A549 (cell line): ENCODE data around the gene TMEM168. TPM values are rescaled to one million over a fixed set of nuclear protein-coding genes. Genes with fewer than 3 reads are reported as not detected.
A peak's percentile ranks its signal among the peaks of the same experiment; 100 is the strongest.
"Not testable (repeated sequence)": the region's sequence is repeated elsewhere in the genome, so short reads cannot be mapped to it uniquely, and the experiment has no call there.

Experiments used
- ATAC-seq, 2 experiments: fragments of 200-7000 bp in 1 of 2; fragments of >200 bp in 1 of 2; cut with Nextera tagmentation in 1 of 2; cut with Tn5 transposase in 1 of 2; 3 replicates each; pipeline versions ENCODE4 v1.8.0 to v1.9.1; 2018 to 2020; ENCODE audit warnings: mild to moderate bottlenecking in 1 of 2, moderate library complexity in 1 of 2
- CTCF ChIA-PET: fragments of 300-600 bp; sonication (Branson Sonifier 250); formaldehyde crosslinking; extraction: SDS; loops from one replicate; lab custom pipeline; 2021; ENCODE audit warnings: antibody characterized with exemption, inconsistent platforms; lab: Yijun Ruan, JAX
- POLR2A ChIA-PET: fragments of 350-600 bp; formaldehyde crosslinking; extraction: SDS; loops from one replicate; lab custom pipeline; 2021; ENCODE audit warnings: antibody characterized with exemption, inconsistent platforms; lab: Yijun Ruan, JAX
- DNase-seq, 2 experiments: peaks; one replicate each; pipeline versions ENCODE4 v3.0.0 to v3.0.0-alpha.2; 2011 to 2016; ENCODE audit warnings: low read depth in 1 of 2, low spot score in 1 of 2
- FAIRE-seq: peaks from 2 replicates; lab custom pipeline; 2011; peaks lifted over from hg19 to GRCh38; lab: Jason Lieb, UNC
- H3K27ac ChIP-seq, 2 experiments: fragments of >200 bp; sonication (Bioruptor Twin); formaldehyde crosslinking; 3 replicates each; pipeline ENCODE4 v1.5.1; 2016 to 2017
- H3K4me1 ChIP-seq: fragments of >200 bp; sonication (Bioruptor Twin); formaldehyde crosslinking; 3 replicates; pipeline ENCODE4 v1.6.1; 2016
- H3K4me2 ChIP-seq: fragments of >200 bp; sonication (Bioruptor Twin); formaldehyde crosslinking; 3 replicates; pipeline ENCODE4 v1.6.1; 2016
- H3K4me3 ChIP-seq: fragments of >200 bp; sonication (Bioruptor Twin); formaldehyde crosslinking; 3 replicates; pipeline ENCODE4 v1.5.1; 2016
- H3K9me3 ChIP-seq: fragments of >200 bp; sonication (Bioruptor Twin); formaldehyde crosslinking; 3 replicates; pipeline ENCODE4 v1.6.1; 2016
- CBX2 ChIP-seq: fragments of 200-600 bp; sonication (generic); IDR thresholded peaks from 2 replicates; pipeline ENCODE4 v1.6.1; 2016; ENCODE audit warnings: low read depth, mild to moderate bottlenecking, borderline replicate concordance
- CEBPB ChIP-seq, 2 experiments: fragments of >200 bp in 1 of 2; sonication (Bioruptor Twin) in 1 of 2; formaldehyde crosslinking in 1 of 2; IDR thresholded peaks; 2 replicates each; pipeline ENCODE4 v1.6.1; 2012 to 2016
- CHD2 ChIP-seq: fragments of 150-350 bp; IDR thresholded peaks from 2 replicates; pipeline ENCODE4 v1.6.1; 2014; ENCODE audit warnings: low read length; ENCODE audit not compliant: partially characterized antibody
- CHD4 ChIP-seq: fragments of 200-600 bp; sonication (generic); IDR thresholded peaks from 2 replicates; pipeline ENCODE4 v1.6.1; 2016; ENCODE audit warnings: antibody characterized with exemption, mild to moderate bottlenecking, borderline replicate concordance
- EHMT2 ChIP-seq: fragments of 200-600 bp; sonication (generic); IDR thresholded peaks from 2 replicates; pipeline ENCODE4 v1.6.1; 2016; ENCODE audit warnings: antibody characterized with exemption, low read depth, mild to moderate bottlenecking, moderate library complexity
- EP300 ChIP-seq, 2 experiments: fragments of >200 bp; sonication (Bioruptor Twin); formaldehyde crosslinking; IDR thresholded peaks; 2 replicates in 1 of 2; 3 replicates in 1 of 2; pipeline ENCODE4 v1.6.1; 2016 to 2017
- ESRRA ChIP-seq: fragments of 150-350 bp; IDR thresholded peaks from 2 replicates; pipeline ENCODE4 v1.6.1; 2014; ENCODE audit warnings: mild to moderate bottlenecking, low read length, borderline replicate concordance
- FOSB ChIP-seq: fragments of 250-450 bp; sonication (Bioruptor Pico); IDR thresholded peaks from 2 replicates; pipeline ENCODE4 v1.5.0; 2020; ENCODE audit warnings: mild to moderate bottlenecking, moderate library complexity
- FOXS1 ChIP-seq: fragments of 250-450 bp; sonication (Bioruptor Pico); IDR thresholded peaks from 2 replicates; pipeline ENCODE4 v1.5.0; 2020; ENCODE audit warnings: mild to moderate bottlenecking, moderate library complexity
- GATA3 ChIP-seq: IDR thresholded peaks from 2 replicates; pipeline ENCODE4 v1.6.1; 2012; ENCODE audit warnings: borderline replicate concordance
- HDAC2 ChIP-seq: fragments of 200-600 bp; sonication (generic); IDR thresholded peaks from 2 replicates; pipeline ENCODE4 v1.6.1; 2016
- HOXB13 ChIP-seq: fragments of 250-450 bp; sonication (Bioruptor Pico); IDR thresholded peaks from 2 replicates; pipeline ENCODE4 v1.5.0; 2020; ENCODE audit warnings: low read depth, mild to moderate bottlenecking, moderate library complexity
- HOXB5 ChIP-seq: fragments of 250-450 bp; sonication (Bioruptor Pico); IDR thresholded peaks from 2 replicates; pipeline ENCODE4 v1.5.0; 2020; ENCODE audit warnings: mild to moderate bottlenecking, moderate library complexity
- JUN ChIP-seq, 2 experiments: fragments of >200 bp; sonication (Bioruptor Twin); formaldehyde crosslinking; IDR thresholded peaks; 2 replicates in 1 of 2; 3 replicates in 1 of 2; pipeline ENCODE4 v1.6.1; 2016 to 2017
- JUNB ChIP-seq: fragments of >200 bp; sonication (Bioruptor Twin); formaldehyde crosslinking; IDR thresholded peaks from 2 replicates; pipeline ENCODE4 v1.6.1; 2016
- KDM5A ChIP-seq: fragments of 200-600 bp; sonication (generic); IDR thresholded peaks from 2 replicates; pipeline ENCODE4 v1.6.1; 2016; ENCODE audit warnings: antibody characterized with exemption, mild to moderate bottlenecking
- MAFK ChIP-seq: fragments of 450-650 bp; IDR thresholded peaks from 2 replicates; pipeline ENCODE4 v1.6.1; 2014; ENCODE audit not compliant: partially characterized antibody
- MYC ChIP-seq: IDR thresholded peaks from 2 replicates; pipeline ENCODE4 v1.6.1; 2012; ENCODE audit warnings: mild to moderate bottlenecking, inconsistent platforms, low read length, improper control_type of control experiment, borderline replicate concordance
- NFE2L2 ChIP-seq: fragments of 150-350 bp; conservative IDR thresholded peaks from 2 replicates; pipeline ENCODE4 v1.6.1; 2014; ENCODE audit warnings: low read length
- NR3C1 ChIP-seq: fragments of >200 bp; sonication (Bioruptor Twin); formaldehyde crosslinking; IDR thresholded peaks from 3 replicates; pipeline ENCODE4 v1.6.1; 2017
- PHF8 ChIP-seq: fragments of 200-600 bp; sonication (generic); IDR thresholded peaks from 2 replicates; pipeline ENCODE4 v1.6.1; 2016; ENCODE audit warnings: low read depth, mild to moderate bottlenecking, antibody characterized with exemption, moderate library complexity, borderline replicate concordance
- POLR2A ChIP-seq: IDR thresholded peaks from 2 replicates; pipeline ENCODE4 v1.6.1; 2012; ENCODE audit warnings: mild to moderate bottlenecking, low read length
- POLR2AphosphoS2 ChIP-seq: conservative IDR thresholded peaks from 2 replicates; pipeline ENCODE4 v1.6.1; 2012; ENCODE audit warnings: low read length, improper control_type of control experiment, inconsistent platforms
- SMC3 ChIP-seq: fragments of >200 bp; sonication (Bioruptor Twin); formaldehyde crosslinking; IDR thresholded peaks from 3 replicates; pipeline ENCODE4 v1.6.1; 2018; ENCODE audit warnings: inconsistent platforms
- TP53 ChIP-seq: fragments of 250-450 bp; sonication (Bioruptor Pico); IDR thresholded peaks from 2 replicates; pipeline ENCODE4 v1.5.0; 2021; ENCODE audit warnings: mild to moderate bottlenecking, moderate library complexity
- ZC3H11A ChIP-seq: fragments of 450-650 bp; IDR thresholded peaks from 2 replicates; pipeline ENCODE4 v1.6.1; 2014; ENCODE audit warnings: antibody characterized with exemption, mild to moderate bottlenecking
- ZNF302 ChIP-seq: fragments of 250-450 bp; sonication (Bioruptor Pico); IDR thresholded peaks from 2 replicates; pipeline ENCODE4 v1.9.0; 2021; ENCODE audit warnings: inconsistent platforms, mild to moderate bottlenecking, moderate library complexity
- WGBS: methylation state at CpG from one replicate; pipeline ENCODE4 v1.1.6; 2017; ENCODE audit errors: missing lambda C conversion rate; 5-methylcytosine and 5-hydroxymethylcytosine counted together
- polyA minus RNA-seq: library from RNA; depleted of rRNA, polyadenylated mRNA; stranded (reverse); fragments of >200 nt; gene quantifications from 2 replicates; pipeline ENCODE4 v1.2.3, GENCODE V29; 2011; rRNA and poly(A)+ RNA removed
- polyA plus RNA-seq, 4 experiments: library from polyadenylated mRNA; depleted of rRNA in 3 of 4; stranded (reverse); fragments of >200 nt; fragmentation: RNase III in 1 of 4; extraction: RNeasy Plus Mini Kit Qiagen cat#74134 plus additional on column Dnase treatment in 1 of 4; gene quantifications; 2 replicates in 3 of 4; 3 replicates in 1 of 4; pipeline ENCODE4 v1.2.3, GENCODE V29; 2011 to 2017
- TF ChIP-seq, protein P1 (sequence below): fragments of 250-450 bp; sonication (Bioruptor Pico); IDR thresholded peaks from 2 replicates; pipeline ENCODE4 v1.5.0; 2021; ENCODE audit warnings: mild to moderate bottlenecking, moderate library complexity, borderline replicate concordance
- TF ChIP-seq, protein P2 (sequence below): IDR thresholded peaks from 2 replicates; pipeline ENCODE4 v1.6.1; 2012
- TF ChIP-seq, protein P3 (sequence below): fragments of 450-650 bp; IDR thresholded peaks from 2 replicates; pipeline ENCODE4 v1.6.1; 2014; ENCODE audit warnings: antibody characterized with exemption
- TF ChIP-seq, protein P4 (sequence below): IDR thresholded peaks from 2 replicates; pipeline ENCODE4 v1.6.1; 2012; ENCODE audit warnings: low read depth, borderline replicate concordance
- TF ChIP-seq, protein P5 (sequence below): fragments of >200 bp; sonication (Bioruptor Twin); formaldehyde crosslinking; IDR thresholded peaks from 3 replicates; pipeline ENCODE4 v1.6.1; 2016

Gene TMEM168, protein sequence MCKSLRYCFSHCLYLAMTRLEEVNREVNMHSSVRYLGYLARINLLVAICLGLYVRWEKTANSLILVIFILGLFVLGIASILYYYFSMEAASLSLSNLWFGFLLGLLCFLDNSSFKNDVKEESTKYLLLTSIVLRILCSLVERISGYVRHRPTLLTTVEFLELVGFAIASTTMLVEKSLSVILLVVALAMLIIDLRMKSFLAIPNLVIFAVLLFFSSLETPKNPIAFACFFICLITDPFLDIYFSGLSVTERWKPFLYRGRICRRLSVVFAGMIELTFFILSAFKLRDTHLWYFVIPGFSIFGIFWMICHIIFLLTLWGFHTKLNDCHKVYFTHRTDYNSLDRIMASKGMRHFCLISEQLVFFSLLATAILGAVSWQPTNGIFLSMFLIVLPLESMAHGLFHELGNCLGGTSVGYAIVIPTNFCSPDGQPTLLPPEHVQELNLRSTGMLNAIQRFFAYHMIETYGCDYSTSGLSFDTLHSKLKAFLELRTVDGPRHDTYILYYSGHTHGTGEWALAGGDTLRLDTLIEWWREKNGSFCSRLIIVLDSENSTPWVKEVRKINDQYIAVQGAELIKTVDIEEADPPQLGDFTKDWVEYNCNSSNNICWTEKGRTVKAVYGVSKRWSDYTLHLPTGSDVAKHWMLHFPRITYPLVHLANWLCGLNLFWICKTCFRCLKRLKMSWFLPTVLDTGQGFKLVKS
- polyA plus RNA-seq (2011; rRNA removed) (40.0 and 41.8 TPM in 2 replicates), polyA plus RNA-seq (2017; fragmentation: RNase III; extraction: RNeasy Plus Mini Kit Qiagen cat#74134 plus additional on column Dnase treatment) (11.4 to 11.7 TPM (median 11.7 TPM) in 3 replicates), polyA minus RNA-seq (27.8 and 31.1 TPM in 2 replicates)
- polyA plus RNA-seq (2012; cell fraction: cytosol; rRNA removed) = 9.7 and 10.2 TPM in 2 replicates
- polyA plus RNA-seq (2012; cell fraction: nucleus; rRNA removed) = 8.4 and 14.1 TPM in 2 replicates

DNA sequence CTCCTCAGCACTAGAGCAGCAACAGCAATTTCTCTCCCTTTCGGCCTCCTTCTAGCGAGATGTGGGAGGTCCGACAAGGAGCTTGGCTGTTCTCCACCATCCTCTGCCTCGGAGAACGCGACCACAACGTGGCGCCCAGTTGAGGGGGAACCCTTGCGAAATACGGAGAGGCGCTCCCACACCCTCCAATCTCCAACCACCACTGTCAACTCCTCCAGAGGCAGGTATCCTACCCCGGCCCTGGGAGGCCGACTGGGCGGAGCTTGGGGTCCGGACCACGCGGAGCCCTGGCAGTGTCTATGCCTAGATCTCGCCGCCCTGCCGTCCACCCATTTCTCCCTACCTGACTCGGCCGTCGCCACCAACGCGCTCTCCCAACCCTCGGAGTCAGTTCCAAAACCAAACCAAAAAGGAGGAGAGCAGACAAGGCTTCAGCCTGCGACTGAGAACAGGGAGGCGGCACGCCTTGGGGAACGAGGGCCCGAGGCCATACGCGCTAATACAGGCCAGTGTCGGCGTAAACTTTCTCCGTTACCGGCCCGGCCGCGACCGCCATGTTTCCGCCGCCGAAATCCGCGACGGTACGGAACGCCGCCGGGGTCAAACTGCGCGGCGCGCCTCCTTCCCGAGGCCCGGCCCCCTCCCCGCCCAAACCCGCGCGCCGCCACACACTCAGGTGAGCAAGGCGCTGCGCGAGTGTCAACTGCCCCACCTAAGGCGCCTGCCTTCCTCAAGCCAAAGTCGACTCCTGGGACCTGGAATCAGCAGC, at the start of gene TMEM168:
TMEM168 (minus strand) TSS at position 577 of the 769 bp plus-strand sequence. CDS start 5,568 bp downstream, outside the sequence.
- ATAC-seq (peak; percentile 95 to 98), FAIRE-seq (no peak)
- CTCF ChIA-PET = interaction anchor here (1.3 kb wide), 1 partner anchor 308 kb away, joined by 3 read pairs; no protein-coding TSS in a partner anchor

DNA sequence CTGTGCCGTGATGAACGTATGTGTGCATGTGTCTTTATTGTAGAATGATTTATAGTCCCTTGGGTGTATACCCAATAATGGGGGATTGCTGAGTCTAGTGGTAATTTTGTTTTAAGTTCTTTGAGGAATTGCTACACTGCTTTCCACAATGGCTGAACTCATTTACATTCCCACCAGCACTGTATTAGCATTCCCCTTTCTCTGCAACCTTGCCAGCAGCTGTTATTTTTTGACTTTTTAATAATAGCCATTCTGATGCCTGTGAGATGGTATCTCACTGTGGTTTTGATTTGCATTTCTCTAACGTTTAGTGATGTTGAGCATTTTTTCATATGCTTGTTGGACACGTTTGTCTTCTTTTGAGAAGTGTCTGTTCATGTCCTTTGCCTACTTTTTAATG, 45.7 kb upstream of the TMEM168 start:
- H3K4me1 ChIP-seq, H3K4me3 ChIP-seq, FAIRE-seq, H3K27ac ChIP-seq, H3K4me2 ChIP-seq, DNase-seq, CTCF ChIA-PET, H3K9me3 ChIP-seq, ATAC-seq, POLR2A ChIA-PET: not testable (repeated sequence)
- 30% methylated on average over 4 of the region's 4 CpGs for WGBS

More for the DNA sequence above, at the start of gene TMEM168:
- POLR2A ChIA-PET = interaction anchor here (0.9 to 2.1 kb wide), 3 partner anchors 9 to 150 kb away, joined by 5 to 16 read pairs (median 6); a partner anchor contains a TSS
- no peaks in the 10 kb centered on the region for H3K9me3 ChIP-seq
- H3K27ac ChIP-seq = peak within 1 kb of the TSS; percentile 90 to 96
- no peak for TF ChIP-seq CBX2
- TF ChIP-seq FOSB (CRISPR knock-in tag) = no peak; the same call in 1 of the 2 replicates
- no peak for TF ChIP-seq FOXS1
- TF ChIP-seq JUNB = no peak
- peak; percentile 74 for TF ChIP-seq POLR2A
- peak; percentile 55; the same call in 1 of the 2 replicates for TF ChIP-seq KDM5A
- TF ChIP-seq MAFK = no peak
- TF ChIP-seq HOXB13 (CRISPR knock-in tag) = peak; percentile 70; the same call in 1 of the 2 replicates
- TF ChIP-seq CHD2 = no peak
- TF ChIP-seq JUN (IDR thresholded peaks at IDR 0.05) = peak; percentile 67 to 97; a peak in 4 of 5 replicates
- TF ChIP-seq, protein P1, sequence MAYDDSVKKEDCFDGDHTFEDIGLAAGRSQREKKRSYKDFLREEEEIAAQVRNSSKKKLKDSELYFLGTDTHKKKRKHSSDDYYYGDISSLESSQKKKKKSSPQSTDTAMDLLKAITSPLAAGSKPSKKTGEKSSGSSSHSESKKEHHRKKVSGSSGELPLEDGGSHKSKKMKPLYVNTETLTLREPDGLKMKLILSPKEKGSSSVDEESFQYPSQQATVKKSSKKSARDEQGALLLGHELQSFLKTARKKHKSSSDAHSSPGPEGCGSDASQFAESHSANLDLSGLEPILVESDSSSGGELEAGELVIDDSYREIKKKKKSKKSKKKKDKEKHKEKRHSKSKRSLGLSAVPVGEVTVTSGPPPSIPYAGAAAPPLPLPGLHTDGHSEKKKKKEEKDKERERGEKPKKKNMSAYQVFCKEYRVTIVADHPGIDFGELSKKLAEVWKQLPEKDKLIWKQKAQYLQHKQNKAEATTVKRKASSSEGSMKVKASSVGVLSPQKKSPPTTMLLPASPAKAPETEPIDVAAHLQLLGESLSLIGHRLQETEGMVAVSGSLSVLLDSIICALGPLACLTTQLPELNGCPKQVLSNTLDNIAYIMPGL (CRISPR knock-in tag) = no peak
- no peak for TF ChIP-seq EHMT2
- no peak for TF ChIP-seq ESRRA
- no peak for TF ChIP-seq EP300 (IDR thresholded peaks at IDR 0.05)
- no peak for TF ChIP-seq TP53 (CRISPR knock-in tag)
- TF ChIP-seq MYC = 0 out of 2 replicates have a peak, but pooled peaks have one; percentile 13
- TF ChIP-seq POLR2AphosphoS2 = no peak
- TF ChIP-seq NFE2L2 = no peak
- peak; percentile 99 for TF ChIP-seq PHF8
- TF ChIP-seq, protein P2, sequence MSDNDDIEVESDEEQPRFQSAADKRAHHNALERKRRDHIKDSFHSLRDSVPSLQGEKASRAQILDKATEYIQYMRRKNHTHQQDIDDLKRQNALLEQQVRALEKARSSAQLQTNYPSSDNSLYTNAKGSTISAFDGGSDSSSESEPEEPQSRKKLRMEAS = peak; percentile 86
- TF ChIP-seq NR3C1 = no peak
- TF ChIP-seq CHD4 = no peak
- no peak for TF ChIP-seq SMC3
- TF ChIP-seq, protein P3, sequence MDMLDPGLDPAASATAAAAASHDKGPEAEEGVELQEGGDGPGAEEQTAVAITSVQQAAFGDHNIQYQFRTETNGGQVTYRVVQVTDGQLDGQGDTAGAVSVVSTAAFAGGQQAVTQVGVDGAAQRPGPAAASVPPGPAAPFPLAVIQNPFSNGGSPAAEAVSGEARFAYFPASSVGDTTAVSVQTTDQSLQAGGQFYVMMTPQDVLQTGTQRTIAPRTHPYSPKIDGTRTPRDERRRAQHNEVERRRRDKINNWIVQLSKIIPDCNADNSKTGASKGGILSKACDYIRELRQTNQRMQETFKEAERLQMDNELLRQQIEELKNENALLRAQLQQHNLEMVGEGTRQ = no peak
- TF ChIP-seq HDAC2 = no peak
- TF ChIP-seq CEBPB (IDR thresholded peaks at IDR 0.05) = peak; percentile 59 to 89; a peak in 3 of 4 replicates
- no peak for TF ChIP-seq ZNF302 (CRISPR knock-in tag)
- TF ChIP-seq, protein P4, sequence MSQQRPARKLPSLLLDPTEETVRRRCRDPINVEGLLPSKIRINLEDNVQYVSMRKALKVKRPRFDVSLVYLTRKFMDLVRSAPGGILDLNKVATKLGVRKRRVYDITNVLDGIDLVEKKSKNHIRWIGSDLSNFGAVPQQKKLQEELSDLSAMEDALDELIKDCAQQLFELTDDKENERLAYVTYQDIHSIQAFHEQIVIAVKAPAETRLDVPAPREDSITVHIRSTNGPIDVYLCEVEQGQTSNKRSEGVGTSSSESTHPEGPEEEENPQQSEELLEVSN = peak; percentile 75
- no peak for TF ChIP-seq GATA3
- TF ChIP-seq, protein P5, sequence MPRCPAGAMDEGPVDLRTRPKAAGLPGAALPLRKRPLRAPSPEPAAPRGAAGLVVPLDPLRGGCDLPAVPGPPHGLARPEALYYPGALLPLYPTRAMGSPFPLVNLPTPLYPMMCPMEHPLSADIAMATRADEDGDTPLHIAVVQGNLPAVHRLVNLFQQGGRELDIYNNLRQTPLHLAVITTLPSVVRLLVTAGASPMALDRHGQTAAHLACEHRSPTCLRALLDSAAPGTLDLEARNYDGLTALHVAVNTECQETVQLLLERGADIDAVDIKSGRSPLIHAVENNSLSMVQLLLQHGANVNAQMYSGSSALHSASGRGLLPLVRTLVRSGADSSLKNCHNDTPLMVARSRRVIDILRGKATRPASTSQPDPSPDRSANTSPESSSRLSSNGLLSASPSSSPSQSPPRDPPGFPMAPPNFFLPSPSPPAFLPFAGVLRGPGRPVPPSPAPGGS = peak; percentile 89
- no peak for TF ChIP-seq ZC3H11A
- 0 out of 2 replicates have a peak, but pooled peaks have one; percentile 23 for TF ChIP-seq HOXB5 (CRISPR knock-in tag)
- H3K4me3 ChIP-seq = peak within 1 kb of the TSS; percentile 74
- DNase-seq = peak; percentile 80 to 88
- peaks cover 12% of the 10 kb centered on the region; the same call in 2 of the 3 replicates for H3K4me1 ChIP-seq
- 0% methylated on average over 36 of the region's 67 CpGs for WGBS
- peak within 1 kb of the TSS; percentile 83 for H3K4me2 ChIP-seq
